ENCODE measurements around the gene UXS1. TPM values are rescaled to one million over a fixed set of nuclear protein-coding genes. Genes with fewer than 3 reads are reported as not detected.
A peak's percentile ranks its signal among the peaks of the same experiment; 100 is the strongest.

UXS1 gene
- total RNA-seq, 8 experiments from 2014 or later: 24.9 to 76.4 (median 33.8) TPM

GRCh38 chr2:106117882-106118684, 76.0 kb downstream of the UXS1 start:
- ATAC-seq (replicated peaks in 6 of 8): peak in 1 of 8 experiments; percentile 16
- Histone ChIP-seq H3K27ac (no peak overlapping the region), H3K4me3 (no peak overlapping the region), H3K4me1 (replicated peaks in 1 of 2) (no peaks in the 10 kb centered on the region)
- in situ Hi-C loops (cut with MboI; ENCODE audit: low pct_unique_long_range_greater_than_20kb in 2 of 9, low sequenced_read_pairs in 9 of 9, unreplicated experiment in 9 of 9): loop anchor here in 5 of 9 experiments (25.0 kb wide), 3 partner anchors 419 to 469 kb away; no protein-coding TSS in a partner anchor
- WGBS, 10 experiments: 10 to 70% (median 55%) methylated on average over 1 to 9 of the region's 9 CpGs; no CpG with 5 or more reads in 2 of the 10 experiments

GRCh38 chr2:106117347-106117746, 76.8 kb downstream of the UXS1 start:
- Histone ChIP-seq H3K4me1 (replicated peaks in 1 of 2) (no peaks in the 10 kb centered on the region), H3K27ac (no peak overlapping the region), H3K4me3 (no peak overlapping the region)
- in situ Hi-C loops (cut with MboI; ENCODE audit: low pct_unique_long_range_greater_than_20kb in 2 of 9, low sequenced_read_pairs in 9 of 9, unreplicated experiment in 9 of 9): loop anchor here in 5 of 9 experiments (25.0 kb wide), 3 partner anchors 420 to 470 kb away; no protein-coding TSS in a partner anchor
- 90 to 100% (median 98%) methylated on average over 2 to 5 of the region's 5 CpGs; no CpG with 5 or more reads in 3 of the 10 experiments for WGBS, 10 experiments
- ATAC-seq (replicated peaks in 6 of 8): no peak

- Histone ChIP-seq H3K4me1 (replicated peaks in 1 of 2) (no peaks in the 10 kb centered on the region), H3K4me3 (no peak overlapping the region), H3K27ac (no peak overlapping the region)
- 95 to 100% (median 100%) methylated on average over 2 to 4 of the region's 5 CpGs; no CpG with 5 or more reads in 4 of the 10 experiments for WGBS, 10 experiments
- ATAC-seq (replicated peaks in 6 of 8): peak in 3 of 8 experiments; percentile 33 to 44 (median 38)
- in situ Hi-C loops (cut with MboI; ENCODE audit: low pct_unique_long_range_greater_than_20kb in 2 of 9, low sequenced_read_pairs in 9 of 9, unreplicated experiment in 9 of 9): loop anchor here in 5 of 9 experiments (25.0 kb wide), 3 partner anchors 421 to 471 kb away; no protein-coding TSS in a partner anchor
Measured at GRCh38 chr2:106116248-106116647, 77.9 kb downstream of the UXS1 start.

- H3K4me3 ChIP-seq: no peak overlapping the region
- no peaks in the 10 kb centered on the region for H3K4me1 ChIP-seq (replicated peaks in 1 of 2)
- 70 to 100% (median 90%) methylated on average over 2 to 4 of the region's 4 CpGs; no CpG with 5 or more reads in 7 of the 10 experiments for WGBS, 10 experiments
- H3K27ac ChIP-seq: no peak overlapping the region
- in situ Hi-C loops (cut with MboI; ENCODE audit: low pct_unique_long_range_greater_than_20kb in 2 of 9, low sequenced_read_pairs in 9 of 9, unreplicated experiment in 9 of 9): loop anchor here in 5 of 9 experiments (25.0 kb wide), 3 partner anchors 422 to 472 kb away; no protein-coding TSS in a partner anchor
- ATAC-seq (replicated peaks in 6 of 8): no peak
Measured at GRCh38 chr2:106115665-106116064, 78.4 kb downstream of the UXS1 start.

GRCh38 chr2:106115250-106115649, 78.9 kb downstream of the UXS1 start:
- Histone ChIP-seq H3K27ac (no peak overlapping the region), H3K4me3 (no peak overlapping the region), H3K4me1 (replicated peaks in 1 of 2) (peaks cover 2 to 4% of the 10 kb centered on the region in 2 donors)
- in situ Hi-C loops (cut with MboI; ENCODE audit: low pct_unique_long_range_greater_than_20kb in 2 of 9, low sequenced_read_pairs in 9 of 9, unreplicated experiment in 9 of 9): loop anchor here in 5 of 9 experiments (25.0 kb wide), 3 partner anchors 422 to 472 kb away; no protein-coding TSS in a partner anchor
- WGBS, 10 experiments: 83 to 100% methylated on average over 1 of the region's 2 CpGs; no CpG with 5 or more reads in 8 of the 10 experiments
- peak in 6 of 8 experiments; percentile 44 to 95 (median 64) for ATAC-seq (replicated peaks in 6 of 8)

GRCh38 chr2:106114166-106114565, 79.9 kb downstream of the UXS1 start:
- Histone ChIP-seq H3K4me1 (replicated peaks in 1 of 2) (peaks cover 11 to 12% of the 10 kb centered on the region in 2 donors), H3K4me3 (no peak overlapping the region), H3K27ac (no peak overlapping the region)
- in situ Hi-C loops (cut with MboI; ENCODE audit: low pct_unique_long_range_greater_than_20kb in 2 of 9, low sequenced_read_pairs in 9 of 9, unreplicated experiment in 9 of 9): loop anchor here in 5 of 9 experiments (25.0 kb wide), 3 partner anchors 423 to 473 kb away; no protein-coding TSS in a partner anchor
- peak in 3 of 8 experiments; percentile 54 to 61 (median 60) for ATAC-seq (replicated peaks in 6 of 8)
- 57 to 100% (median 81%) methylated on average over 1 to 4 of the region's 4 CpGs for WGBS, 10 experiments

GRCh38 chr2:106113361-106113966, 80.6 kb downstream of the UXS1 start:
- Histone ChIP-seq H3K27ac (no peak overlapping the region), H3K4me3 (no peak overlapping the region), H3K4me1 (replicated peaks in 1 of 2) (peaks cover 11 to 15% of the 10 kb centered on the region in 2 donors)
- in situ Hi-C loops (cut with MboI; ENCODE audit: low pct_unique_long_range_greater_than_20kb in 2 of 9, low sequenced_read_pairs in 9 of 9, unreplicated experiment in 9 of 9): loop anchor here in 5 of 9 experiments (25.0 kb wide), 3 partner anchors 424 to 474 kb away; no protein-coding TSS in a partner anchor
- WGBS, 10 experiments: 63 to 96% (median 85%) methylated on average over 1 to 12 of the region's 13 CpGs; no CpG with 5 or more reads in 2 of the 10 experiments
- no peak for ATAC-seq (replicated peaks in 6 of 8)

- in situ Hi-C loops (cut with MboI; ENCODE audit: low pct_unique_long_range_greater_than_20kb in 2 of 9, low sequenced_read_pairs in 9 of 9, unreplicated experiment in 9 of 9): loop anchor here in 5 of 9 experiments (25.0 kb wide), 3 partner anchors 425 to 475 kb away; no protein-coding TSS in a partner anchor
Measured at GRCh38 chr2:106111882-106112571, 82.1 kb downstream of the UXS1 start.

GRCh38 chr2:106109675-106110424, 84.3 kb downstream of the UXS1 start:
- Histone ChIP-seq H3K27ac (no peak overlapping the region), H3K4me3 (no peak overlapping the region), H3K4me1 (replicated peaks in 1 of 2) (peaks cover 11 to 15% of the 10 kb centered on the region in 2 donors)
- in situ Hi-C loops (cut with MboI; ENCODE audit: low pct_unique_long_range_greater_than_20kb in 2 of 9, low sequenced_read_pairs in 9 of 9, unreplicated experiment in 9 of 9): loop anchor here in 5 of 9 experiments (25.0 kb wide), 3 partner anchors 427 to 477 kb away; no protein-coding TSS in a partner anchor
- ATAC-seq (replicated peaks in 6 of 8): peak in 5 of 8 experiments; percentile 78 to 86 (median 82)
- 0 to 90% (median 37%) methylated on average over 1 to 11 of the region's 13 CpGs; no CpG with 5 or more reads in 1 of the 10 experiments for WGBS, 10 experiments

More at GRCh38 chr2:106111882-106112571, 82.1 kb downstream of the UXS1 start:
- Histone ChIP-seq H3K4me1 (replicated peaks in 1 of 2) (peaks cover 11 to 15% of the 10 kb centered on the region in 2 donors), H3K4me3 (no peak overlapping the region), H3K27ac (no peak overlapping the region)
- no peak for ATAC-seq (replicated peaks in 6 of 8)
- 90 to 100% (median 100%) methylated on average over 1 to 3 of the region's 14 CpGs; no CpG with 5 or more reads in 6 of the 10 experiments for WGBS, 10 experiments

- Histone ChIP-seq H3K27ac (no peak overlapping the region), H3K4me1 (replicated peaks in 1 of 2) (peaks cover 11 to 15% of the 10 kb centered on the region in 2 donors), H3K4me3 (no peak overlapping the region)
- in situ Hi-C loops (cut with MboI; ENCODE audit: low pct_unique_long_range_greater_than_20kb in 2 of 9, low sequenced_read_pairs in 9 of 9, unreplicated experiment in 9 of 9): loop anchor here in 5 of 9 experiments (25.0 kb wide), 3 partner anchors 429 to 479 kb away; no protein-coding TSS in a partner anchor
- ATAC-seq (replicated peaks in 6 of 8): no peak
- WGBS, 10 experiments: 79 to 100% (median 90%) methylated on average over 2 to 7 of the region's 7 CpGs; no CpG with 5 or more reads in 2 of the 10 experiments
Measured at GRCh38 chr2:106108791-106109190, 85.3 kb downstream of the UXS1 start.

GRCh38 chr2:106108351-106108750, 85.8 kb downstream of the UXS1 start:
- H3K4me3 ChIP-seq: no peak overlapping the region
- H3K27ac ChIP-seq: no peak overlapping the region
- peaks cover 11 to 15% of the 10 kb centered on the region in 2 donors for H3K4me1 ChIP-seq (replicated peaks in 1 of 2)
- peak in 7 of 8 experiments; percentile 10 to 47 (median 29) for ATAC-seq (replicated peaks in 6 of 8)
- in situ Hi-C loops (cut with MboI; ENCODE audit: low pct_unique_long_range_greater_than_20kb in 2 of 9, low sequenced_read_pairs in 9 of 9, unreplicated experiment in 9 of 9): loop anchor here in 5 of 9 experiments (25.0 kb wide), 3 partner anchors 429 to 479 kb away; no protein-coding TSS in a partner anchor
- WGBS, 10 experiments: 17 to 72% (median 48%) methylated on average over 1 to 4 of the region's 6 CpGs; no CpG with 5 or more reads in 6 of the 10 experiments

All from motor neuron (in vitro differentiated cells).